ENCODE measurements around the gene KCNV2.

DNA sequence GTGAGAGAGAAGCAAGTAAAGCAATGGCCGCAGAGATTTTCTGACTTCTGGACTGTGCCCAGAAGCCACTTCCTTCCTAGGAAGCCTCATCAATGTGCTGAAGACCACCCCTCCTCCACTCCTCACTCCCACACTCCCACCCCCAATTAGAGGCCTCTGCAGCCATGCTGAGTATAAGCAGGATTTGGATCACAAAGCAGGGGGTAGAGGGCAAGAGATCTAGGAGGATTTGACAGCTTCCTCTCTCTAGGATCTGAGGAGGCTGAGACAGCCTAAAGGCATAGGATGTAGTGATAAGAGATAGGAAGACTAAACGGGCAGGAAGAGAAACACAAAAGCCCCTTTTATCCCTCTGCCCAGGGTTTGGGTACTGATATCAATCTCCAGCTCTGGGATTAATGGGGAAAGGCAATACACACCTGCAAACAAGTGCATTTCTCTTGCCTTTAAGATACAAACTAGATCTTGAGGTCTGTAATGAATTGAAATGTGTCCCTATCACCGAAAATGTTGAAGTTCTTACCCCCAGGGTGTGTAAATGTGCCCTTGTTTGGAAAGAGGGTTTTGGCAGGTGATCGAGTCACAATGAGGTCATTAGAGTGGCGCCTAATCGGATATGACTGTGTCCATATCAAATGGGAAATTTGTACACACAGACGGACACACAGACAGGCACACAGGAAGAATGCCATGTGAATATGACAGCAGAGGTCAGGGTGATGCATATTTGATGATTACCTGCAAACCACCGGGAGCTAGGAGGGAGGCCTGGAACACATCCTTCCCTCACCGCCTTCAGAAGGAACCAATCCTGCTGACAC is 28.5 kb downstream of the KCNV2 start:
- TF ChIP-seq POLR2AphosphoS5 (IDR thresholded peaks at IDR 0.05; ENCODE audit: low read depth, low read length) (no peak), SPI1 (IDR thresholded peaks at IDR 0.05; ENCODE audit: low read depth, low read length) (no peak), POLR2A (IDR thresholded peaks at IDR 0.05; ENCODE audit: low read depth, low read length) (no peak), TAF1 (IDR thresholded peaks at IDR 0.05; ENCODE audit: low read depth, low read length) (no peak)

Data from GM12891 (cell line).